ENCODE measurements around the gene ATP4B.
"Not testable (repeated sequence)": the region's sequence is repeated elsewhere in the genome, so short reads cannot be mapped to it uniquely, and the experiment has no call there.

ATP4B gene

DNA sequence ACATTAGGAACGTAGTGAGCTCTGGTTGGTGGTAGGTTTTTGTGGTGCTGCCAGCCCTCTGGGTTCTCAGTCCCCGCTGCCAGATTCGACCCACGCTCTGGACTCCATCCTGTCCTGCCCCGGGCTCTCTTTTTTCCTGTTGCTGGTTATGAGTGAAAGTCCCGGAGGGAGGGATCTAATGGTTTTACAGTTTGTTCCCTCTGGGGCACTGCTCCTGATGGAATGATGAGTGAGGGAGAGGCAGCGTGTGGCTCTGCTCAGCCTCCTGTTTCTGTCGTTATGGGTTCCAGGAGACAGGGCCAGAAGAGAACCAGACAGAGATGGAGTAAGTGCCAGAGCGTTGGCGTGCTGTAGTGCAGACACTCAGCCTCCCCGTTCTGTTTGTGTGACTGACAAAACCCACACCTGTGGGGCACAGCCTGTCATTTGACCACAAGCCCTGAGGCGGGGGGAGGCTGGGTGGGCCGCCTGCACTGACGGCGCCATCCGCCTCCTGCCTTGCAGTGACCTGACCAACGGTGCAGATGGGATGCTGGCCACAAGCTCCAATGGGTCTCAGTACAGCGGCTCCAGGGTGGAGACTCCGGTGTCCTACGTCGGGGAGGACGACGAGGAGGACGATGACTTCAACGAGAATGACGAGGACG lies 18.3 kb downstream of the ATP4B start:
- DNase-seq, result no peak

DNA sequence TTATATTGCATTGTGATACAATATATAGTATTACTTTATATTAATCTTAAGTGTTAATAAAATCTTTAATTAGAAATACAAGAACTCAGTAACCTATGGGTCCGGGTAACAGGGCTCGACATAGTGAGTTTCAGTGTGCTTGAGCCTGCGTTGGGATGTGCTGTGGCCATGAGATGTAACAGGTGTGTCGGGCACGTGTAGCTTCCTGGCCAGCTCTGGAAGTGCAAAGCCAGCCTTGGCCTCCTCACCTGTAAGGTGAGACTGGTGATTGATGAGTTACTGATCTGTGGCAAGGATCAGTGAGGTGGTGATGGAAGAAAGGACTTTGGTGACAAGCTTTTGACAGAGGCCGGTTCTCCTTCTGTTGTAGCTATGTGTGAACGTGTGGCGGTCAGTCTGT lies 19.2 kb downstream of the ATP4B start:
- no peak for DNase-seq

DNA sequence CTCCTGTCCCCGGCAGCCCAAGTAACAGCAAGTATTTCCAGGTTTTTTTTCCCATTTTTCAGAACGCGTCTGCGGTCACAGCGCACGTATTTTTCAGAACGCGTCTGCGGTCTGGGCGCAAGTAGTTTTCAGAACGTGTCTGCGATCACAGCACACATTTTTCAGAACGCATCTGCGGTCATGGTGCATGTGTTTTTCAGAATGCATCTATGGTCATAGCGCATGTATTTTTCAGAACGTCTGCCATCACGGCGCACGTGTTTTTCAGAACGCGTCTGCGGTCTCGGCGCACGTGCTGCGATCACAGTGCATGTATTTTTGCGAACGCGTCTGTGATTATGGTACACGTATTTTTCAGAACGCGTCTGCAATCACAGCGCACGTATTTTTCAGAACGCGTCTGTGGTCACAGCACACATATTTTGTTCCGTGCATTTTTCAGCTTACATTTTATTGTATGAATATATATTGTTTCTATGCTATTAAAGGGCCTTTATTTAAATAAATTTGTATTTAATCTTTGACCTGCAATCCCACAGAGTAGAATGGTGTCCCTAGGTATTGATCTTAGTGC lies 19.7 kb downstream of the ATP4B start:
- no peak for DNase-seq

DNA sequence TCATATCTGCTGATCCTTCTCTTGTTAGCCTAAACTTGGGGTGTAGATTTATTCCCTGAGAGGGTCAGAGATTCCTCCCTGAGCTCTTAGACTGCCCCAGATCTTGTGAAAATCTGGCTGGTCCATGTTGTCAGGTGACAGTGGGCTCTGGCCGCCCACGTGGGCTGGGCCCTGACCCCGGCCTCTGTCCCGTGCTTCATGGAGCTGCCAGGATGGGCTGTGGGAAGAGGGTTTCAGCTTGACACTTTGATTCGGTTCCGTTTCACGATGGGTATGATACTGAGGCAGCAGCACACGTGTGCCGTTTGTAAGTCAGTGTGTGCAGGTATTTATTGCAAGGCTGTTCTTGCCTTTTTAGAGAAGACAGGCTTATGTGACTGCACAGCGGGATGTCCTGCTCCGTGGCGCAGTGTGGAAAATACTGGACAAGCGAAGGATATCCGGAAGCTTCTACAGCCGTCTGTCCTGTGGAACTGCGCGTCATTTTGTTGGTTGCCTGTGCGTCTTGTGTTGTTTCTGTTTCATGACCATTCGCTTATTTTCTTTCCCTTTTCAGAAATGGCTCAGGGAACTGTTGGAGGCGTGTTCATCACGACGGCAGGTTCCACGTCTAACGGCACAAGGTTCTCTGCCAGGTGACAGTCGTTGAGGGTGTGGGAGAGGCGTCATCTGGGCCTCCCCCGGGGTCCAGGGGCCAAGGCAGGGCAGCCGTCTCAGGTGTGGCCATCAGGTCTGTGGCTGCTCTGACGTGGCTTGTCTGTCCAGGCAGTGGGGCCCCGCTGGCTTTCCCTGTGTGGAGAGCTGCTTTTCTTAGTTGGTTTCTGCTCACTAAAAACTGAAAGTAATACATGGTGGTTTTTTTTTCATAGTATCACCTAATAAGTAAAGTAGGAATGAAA lies 20.5 kb downstream of the ATP4B start:
- no peak for DNase-seq

DNA sequence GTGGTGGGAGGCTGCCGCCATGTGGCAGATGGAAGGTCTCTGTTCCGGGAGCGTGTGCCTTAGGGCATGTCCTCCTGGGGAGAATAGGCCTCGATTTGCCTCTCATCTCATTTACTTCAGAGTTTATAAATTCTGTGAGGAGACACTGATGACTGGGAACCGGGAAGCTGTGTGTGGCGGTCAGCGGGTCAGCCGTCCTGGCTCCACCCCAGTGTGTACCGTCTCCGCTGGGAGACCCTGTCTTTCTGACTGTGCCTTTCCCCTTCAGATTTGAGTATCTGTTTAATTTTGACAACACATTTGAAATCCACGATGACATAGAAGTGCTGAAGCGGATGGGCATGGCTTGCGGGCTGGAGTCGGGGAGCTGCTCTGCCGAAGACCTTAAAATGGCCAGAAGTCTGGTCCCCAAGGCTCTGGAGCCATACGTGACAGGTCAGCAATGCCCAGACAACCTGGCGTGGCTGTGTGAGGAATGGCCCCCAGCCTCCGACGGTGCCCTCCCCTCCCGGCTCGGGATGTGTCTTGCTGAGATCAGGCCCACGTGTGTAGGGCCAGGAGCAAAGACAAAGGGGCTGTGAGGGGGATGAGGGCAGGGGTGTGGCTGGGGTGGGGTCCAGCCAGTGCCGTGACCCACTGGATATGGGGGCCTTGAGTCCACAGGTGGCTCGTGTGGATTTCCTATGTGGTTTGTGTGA lies 21.6 kb downstream of the ATP4B start:
- DNase-seq, result no peak

DNA sequence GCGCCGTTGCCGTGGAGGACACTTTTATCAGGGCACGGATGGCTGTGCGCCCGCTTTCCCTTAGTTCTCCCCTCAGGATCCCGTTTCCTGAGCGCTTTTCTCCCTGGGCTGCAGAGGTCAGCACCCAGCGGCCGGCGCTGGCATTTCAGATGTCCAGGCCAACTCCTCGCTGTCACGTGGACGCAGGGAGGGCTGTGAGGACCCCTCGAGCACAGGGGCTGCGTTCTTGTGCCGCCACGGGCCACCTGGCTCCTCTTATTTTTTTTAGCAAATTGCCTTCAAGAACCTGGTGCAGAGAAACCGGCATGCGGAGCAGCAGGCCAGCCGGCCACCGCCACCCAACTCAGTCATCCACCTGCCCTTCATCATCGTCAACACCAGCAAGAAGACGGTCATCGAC lies 22.3 kb downstream of the ATP4B start:
- no peak for DNase-seq

DNA sequence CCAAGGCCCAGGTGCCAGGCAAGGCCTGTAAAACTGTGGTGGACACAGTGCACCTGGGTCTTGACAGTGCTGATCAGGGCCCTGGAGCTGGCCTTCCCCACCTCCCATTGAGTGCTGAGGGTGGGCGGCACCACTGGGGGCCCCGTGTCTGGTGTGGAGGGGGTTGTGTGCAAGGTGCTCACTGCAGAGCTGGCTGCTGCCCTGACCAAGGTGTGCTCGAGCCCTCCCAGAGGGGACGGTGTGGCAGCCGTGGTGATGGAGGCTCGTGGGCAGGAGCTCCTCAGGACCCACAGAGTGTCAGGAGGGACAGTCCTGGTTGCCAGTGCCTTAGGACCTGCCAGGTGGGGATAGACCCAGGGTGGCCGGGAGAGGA lies 23.0 kb downstream of the ATP4B start:
- no peak for DNase-seq

DNA sequence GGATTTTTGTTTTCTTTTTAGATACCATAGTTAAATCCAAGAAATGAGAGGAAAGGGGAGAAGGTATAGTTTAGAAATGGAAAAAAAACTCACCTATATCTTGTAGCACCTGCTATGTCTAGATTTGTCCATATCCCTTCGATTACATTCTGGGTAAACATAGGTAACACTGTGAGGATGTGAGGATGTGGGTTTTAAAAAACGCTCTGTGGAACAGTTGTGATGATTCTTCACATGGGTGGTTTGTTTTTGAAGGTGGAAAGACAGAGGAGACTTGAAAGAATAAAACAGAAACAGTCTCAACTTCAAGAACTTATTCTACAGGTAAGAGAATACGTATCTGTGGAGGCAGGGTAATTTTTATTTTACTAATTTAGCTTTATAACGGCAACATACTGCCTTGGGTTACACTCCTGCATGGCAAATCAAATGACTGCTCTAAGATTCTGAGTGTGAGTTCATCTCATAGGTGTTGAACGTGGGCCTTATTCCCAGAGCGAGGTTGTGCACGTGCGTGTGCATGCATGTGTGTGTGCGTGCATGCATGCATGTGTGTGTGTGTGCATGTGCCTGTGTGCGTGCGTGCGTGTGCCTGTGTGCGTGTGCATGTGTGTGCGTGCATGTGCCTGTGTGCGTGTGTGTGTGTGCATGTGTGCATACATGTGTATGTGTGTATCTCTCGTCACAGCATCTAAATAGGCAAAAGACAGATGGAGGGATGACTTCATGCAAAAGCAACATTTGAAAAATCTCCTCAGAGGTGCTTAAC lies 23.5 kb downstream of the ATP4B start:
- no peak for DNase-seq

DNA sequence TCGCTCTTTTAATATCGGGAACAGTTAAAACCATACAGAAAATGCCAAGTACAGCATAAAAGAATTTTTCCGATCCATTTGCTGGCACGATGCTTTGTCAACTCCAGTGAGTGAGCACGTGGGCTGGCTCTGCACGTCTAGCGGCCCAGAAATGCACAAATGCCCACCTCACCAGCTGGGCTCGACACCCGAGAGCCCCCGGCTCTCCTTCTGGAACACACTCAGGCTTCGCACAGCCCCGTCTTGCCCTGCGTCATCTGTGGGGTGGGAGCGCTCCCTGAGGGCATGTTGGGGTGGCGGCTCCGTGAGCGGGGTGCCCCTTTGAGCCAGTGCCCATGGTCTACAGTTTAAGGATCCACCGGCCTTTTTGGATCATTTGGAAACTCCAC lies 24.5 kb downstream of the ATP4B start:
- no peak for DNase-seq

DNA sequence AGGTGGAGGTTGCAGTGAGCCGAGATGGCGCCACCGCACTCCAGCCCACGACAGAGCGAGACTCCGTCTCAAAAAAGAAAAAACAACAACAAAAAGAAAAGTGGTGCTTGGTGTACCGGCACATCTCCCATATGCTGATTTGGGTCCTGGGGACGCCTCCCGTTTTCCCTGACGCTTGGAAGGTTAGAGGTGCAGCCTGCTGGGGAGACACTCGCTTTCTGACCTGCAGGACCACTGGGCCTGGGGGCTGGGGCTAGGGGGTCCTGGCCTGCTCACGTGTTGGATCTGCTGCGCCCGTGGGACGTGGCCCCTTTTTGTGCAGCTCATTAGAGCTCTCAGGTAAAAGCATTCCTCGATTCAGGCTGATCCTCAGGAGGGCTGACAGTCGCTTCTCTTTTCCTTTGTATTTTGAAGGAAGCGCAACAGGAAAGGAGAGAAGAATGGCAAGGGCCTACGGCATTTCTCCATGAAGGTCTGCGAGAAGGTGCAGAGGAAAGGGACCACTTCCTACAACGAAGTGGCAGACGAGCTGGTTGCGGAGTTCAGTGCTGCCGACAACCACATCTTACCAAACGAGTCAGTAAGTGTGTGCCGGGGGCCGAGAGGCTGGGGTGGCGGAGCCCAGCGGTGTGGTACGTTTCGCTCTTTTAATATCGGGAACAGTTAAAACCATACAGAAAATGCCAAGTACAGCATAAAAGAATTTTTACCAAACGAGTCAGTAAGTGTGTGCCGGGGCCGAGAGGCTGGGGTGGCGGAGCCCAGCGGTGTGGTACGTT lies 25.1 kb downstream of the ATP4B start:
- no peak for DNase-seq

DNA sequence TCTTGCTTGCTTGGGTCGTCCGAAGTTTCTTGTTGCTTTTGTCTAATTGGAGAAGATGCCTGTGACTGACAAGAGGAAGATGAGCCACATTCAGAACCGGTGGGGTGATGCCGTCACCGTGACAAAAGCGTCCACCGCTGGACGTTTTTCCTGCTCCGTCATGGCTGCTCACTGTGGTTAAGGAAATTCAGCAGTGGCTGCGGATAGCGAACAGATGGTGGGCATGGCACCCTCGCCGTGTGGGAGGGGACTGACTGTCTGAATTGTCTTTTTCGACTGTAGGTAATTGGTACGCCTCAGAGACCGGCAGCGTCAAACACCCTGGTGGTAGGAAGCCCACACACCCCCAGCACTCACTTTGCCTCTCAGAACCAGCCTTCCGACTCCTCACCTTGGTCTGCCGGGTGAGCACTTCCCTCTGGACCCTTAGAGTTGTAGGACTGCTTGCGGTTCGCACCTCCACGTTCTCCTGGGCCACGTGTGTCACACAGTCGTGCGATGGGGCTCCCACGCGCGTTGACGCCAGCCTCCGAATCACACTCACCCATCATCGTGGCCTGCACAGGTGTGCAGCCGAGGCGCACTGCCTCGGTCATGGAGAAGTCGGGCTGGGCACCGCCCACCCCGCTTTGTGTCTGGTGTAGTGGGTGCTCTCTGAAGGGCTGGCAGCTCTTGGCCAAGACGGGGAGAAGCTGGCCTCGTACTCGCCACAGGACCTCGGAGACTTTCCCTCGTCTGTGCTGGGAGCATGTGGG lies 26.5 kb downstream of the ATP4B start:
- DNase-seq, result no peak

DNA sequence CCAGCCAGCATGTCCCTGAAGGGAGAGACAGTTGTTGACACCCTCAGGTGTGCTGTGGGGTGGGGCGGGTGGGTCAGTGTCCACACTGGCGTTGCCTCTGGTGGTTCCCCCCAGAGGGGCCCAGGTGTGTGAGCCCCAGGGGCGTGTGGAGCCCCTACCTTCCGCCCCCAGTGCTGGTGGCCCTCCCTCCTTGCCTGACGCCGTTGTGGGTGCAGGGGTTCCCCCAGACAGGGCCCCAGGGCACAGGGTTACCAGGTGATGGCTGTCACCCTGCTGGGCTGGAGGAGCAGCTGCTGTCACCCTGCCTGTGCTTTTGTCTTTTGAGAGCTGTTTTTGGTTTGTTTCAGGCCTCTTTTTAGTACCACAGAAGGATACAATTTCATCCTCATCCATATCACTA lies 27.2 kb downstream of the ATP4B start:
- no peak for DNase-seq

DNA sequence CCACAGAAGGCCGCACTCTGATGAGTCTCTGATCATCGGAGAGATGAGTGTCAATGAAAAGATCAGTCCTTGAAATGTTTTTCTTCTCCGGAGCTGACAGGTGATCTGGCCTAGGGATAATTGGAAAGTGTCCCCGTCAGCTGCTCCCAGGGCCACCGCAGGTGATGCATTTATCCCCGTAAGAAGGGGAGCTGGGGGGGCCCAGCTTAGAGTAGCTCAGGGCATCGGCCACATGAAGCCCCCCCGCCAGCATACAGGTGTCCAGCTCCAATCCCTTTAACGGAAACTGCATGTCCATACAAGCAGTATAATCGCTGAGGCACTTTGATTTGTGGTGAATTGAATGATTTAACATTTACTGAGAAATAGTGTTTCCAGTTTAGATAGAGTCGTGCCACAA lies 27.7 kb downstream of the ATP4B start:
- DNase-seq, result no peak

DNA sequence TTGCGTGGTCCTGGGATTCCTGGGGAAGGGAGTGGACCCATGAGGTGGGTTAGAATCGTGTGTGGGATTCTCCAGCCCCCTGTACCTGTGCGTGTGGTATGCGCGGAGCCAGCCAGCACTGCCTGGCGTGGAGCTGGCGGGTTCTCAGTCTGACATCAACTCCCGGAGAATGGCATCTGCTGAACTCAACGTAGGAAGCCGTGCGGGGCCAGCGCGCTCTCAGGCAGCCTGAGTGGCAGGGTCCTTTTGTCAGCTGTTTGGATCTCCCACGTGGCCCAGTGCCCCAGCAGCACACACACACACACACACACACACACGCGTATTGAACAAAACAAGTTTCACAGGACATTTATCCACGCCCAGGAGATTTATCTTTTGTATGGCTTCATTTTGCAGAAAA lies 28.1 kb downstream of the ATP4B start:
- no peak for DNase-seq

DNA sequence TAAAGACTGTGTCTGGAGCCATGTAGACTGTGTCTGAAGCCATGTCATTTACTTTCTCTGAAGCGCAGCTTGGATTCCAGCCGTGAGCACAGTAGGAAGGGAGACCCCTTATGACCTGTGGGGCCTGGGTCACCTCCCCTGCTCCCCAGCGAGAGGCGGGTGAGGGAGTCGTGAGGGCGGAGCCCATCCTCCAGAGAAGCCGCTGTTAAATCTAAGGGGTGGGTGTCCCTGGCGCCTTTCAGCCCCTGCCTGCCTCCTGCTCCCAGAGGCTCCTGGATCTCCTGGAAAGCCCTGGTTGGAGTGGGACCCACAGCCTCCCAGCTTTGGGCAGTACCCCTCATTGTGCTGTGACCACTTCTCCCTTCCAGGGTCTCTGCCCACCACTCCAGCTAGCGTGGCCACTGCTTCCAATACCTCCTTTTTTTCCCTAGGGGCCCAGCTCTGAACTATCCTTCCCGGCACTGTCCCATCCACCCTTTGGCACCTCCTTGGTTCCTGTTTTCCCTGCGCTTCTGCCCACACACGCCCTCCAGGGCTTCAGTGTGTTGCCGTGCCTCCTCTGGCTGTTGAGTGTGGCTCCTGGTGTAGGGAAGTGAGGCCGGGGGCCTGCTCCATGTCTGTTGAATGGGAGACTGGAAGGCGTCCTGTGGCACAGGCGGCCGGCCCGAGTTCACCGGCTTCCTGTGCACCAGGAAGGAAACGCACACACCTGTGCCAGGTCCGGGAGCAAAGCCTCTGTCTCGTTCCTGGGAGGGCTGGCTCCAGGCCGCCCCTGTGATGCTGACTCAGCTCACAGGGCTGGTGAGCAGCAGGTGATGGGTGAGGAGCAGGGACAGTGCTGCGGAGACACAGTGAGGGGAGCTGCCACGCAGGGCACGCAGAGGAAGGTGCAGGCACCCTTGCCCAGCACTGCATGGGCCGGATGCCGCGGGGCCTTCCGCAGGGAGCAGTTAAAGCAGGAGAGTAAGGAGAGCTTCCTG lies 29.4 kb downstream of the ATP4B start:
- no peak for DNase-seq

DNA sequence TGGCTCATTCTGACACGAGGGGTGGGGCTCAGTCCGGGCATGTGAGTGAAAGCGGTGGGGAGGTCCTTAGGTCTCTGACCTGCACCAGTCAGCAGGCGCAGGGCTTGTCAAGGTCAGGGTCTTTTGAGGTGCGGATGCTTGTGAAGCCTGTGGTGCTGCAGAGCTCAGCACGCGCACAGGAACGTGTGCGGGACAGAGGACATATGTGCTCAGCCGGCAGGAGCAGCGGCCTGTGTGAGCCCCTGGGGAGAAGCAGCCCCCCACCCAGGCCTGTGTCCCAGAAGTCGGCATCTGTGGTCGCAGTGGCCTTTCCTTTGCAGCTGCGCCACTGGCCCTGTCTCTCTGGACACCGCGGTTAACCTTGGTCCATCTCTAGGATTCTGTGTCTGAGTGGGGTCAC lies 30.9 kb downstream of the ATP4B start:
- no peak for DNase-seq

DNA sequence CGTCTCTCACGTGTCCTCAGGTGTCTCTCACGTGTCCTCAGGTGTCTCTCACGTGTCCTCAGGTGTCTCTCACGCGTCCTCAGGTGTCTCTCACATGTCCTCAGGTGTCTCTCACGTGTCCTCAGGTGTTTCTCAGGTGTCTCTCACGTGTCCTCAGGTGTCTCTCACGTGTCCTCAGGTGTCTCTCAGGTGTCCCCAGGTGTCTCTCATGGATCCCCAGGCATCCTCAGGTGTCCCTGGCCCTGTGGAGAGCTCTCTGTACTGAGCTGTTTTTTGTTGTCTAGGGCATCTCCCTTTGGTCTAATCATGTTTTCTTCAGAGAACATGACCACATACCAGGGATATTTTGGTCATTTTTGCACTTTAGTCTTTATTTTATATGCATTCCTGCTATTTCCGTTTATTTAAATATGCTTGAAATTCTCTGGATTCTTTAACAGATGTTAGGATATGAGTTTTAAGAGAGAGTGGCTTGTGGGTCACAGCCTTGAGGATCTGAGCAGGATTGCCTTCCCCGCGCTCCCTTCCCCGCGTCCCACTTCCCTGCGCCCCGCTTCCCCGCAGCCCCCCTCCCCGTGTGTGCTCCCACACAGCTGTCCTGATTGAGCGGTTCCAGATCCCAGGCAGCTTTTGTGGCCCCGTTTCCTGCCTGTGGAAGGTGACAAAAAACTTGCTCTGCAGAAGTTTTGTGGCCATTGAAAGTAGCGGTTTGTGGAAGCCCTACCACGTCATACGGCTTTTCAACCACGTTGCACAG lies 31.9 kb downstream of the ATP4B start:
- DNase-seq, result no peak

DNA sequence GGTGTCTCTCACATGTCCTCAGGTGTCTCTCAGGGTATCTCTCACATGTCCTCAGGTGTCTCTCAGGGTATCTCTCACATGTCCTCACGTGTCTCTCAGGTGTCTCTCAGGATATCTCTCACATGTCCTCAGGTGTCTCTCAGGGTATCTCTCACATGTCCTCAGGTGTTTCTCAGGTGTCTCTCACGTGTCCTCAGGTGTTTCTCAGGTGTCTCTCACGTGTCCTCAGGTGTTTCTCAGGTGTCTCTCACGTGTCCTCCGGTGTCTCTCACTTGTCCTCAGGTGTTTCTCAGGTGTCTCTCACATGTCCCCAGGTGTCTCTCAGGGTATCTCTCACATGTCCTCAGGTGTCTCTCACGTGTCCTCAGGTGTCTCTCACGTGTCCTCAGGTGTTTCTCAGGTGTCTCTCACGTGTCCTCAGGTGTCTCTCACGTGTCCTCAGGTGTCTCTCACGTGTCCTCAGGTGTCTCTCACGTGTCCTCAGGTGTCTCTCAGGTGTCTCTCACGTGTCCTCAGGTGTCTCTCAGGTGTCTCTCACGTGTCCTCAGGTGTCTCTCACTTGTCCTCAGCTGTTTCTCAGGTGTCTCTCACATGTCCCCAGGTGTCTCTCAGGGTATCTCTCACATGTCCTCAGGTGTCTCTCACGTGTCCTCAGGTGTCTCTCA lies 33.2 kb downstream of the ATP4B start:
- not testable (repeated sequence) for DNase-seq

DNA sequence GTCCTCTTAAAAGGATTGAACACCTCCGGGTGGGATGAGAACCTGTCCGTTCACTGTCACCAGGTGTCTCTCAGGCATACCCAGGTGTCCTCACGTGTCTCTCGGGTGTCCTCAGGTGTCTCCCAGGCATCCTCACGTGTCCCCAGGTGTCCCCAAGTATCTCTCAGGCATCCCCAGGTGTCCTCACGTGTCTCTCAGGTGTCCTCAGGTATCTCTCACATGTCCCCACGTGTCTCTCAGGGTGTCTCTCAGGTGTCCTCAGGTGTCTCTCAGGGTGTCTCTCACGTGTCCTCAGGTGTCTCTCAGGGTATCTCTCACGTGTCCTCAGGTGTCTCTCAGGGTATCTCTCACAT lies 33.8 kb downstream of the ATP4B start:
- no peak for DNase-seq
